H1 (cell line): Measurements from ENCODE around the gene C6orf136. TPM values are rescaled to one million over a fixed set of nuclear protein-coding genes. Genes with fewer than 3 reads are reported as not detected.

ENCODE experiments used
- CTCF ChIA-PET: fragments of 300-600 bp; sonication (Branson Sonifier 250); formaldehyde crosslinking; loops from one replicate; lab custom pipeline; 2021; ENCODE audit not compliant: partially characterized antibody; lab: Charles Lee
- POLR2A ChIA-PET: fragments of 300-600 bp; sonication (Branson Sonifier 250); formaldehyde crosslinking; loops from one replicate; lab custom pipeline; 2021; ENCODE audit warnings: inconsistent platforms; ENCODE audit not compliant: partially characterized antibody; lab: Charles Lee
- DNase-seq, 2 experiments: peaks; one replicate each; pipeline versions ENCODE4 v3.0.0 to v3.0.0-alpha.2; 2010 to 2022; ENCODE audit warnings: low spot score in 2 of 2, low read depth in 1 of 2, mixed read lengths in 1 of 2
- FAIRE-seq: peaks from 2 replicates; lab custom pipeline; 2011; peaks lifted over from hg19 to GRCh38; lab: Jason Lieb, UNC
- H2AFZ ChIP-seq: 2 replicates; pipeline ENCODE4 v1.8.1; 2012; ENCODE audit warnings: low read length, inconsistent platforms
- H2AK5ac ChIP-seq: 2 replicates; pipeline ENCODE4 v1.6.1; 2013; ENCODE audit warnings: low read depth, low read length
- H2BK120ac ChIP-seq: replicated peaks from 2 replicates; pipeline ENCODE3; 2013; ENCODE audit warnings: low read depth, low read length, inconsistent platforms
- H2BK12ac ChIP-seq: 2 replicates; pipeline ENCODE4 v1.6.1; 2013; ENCODE audit warnings: low read depth, low read length
- H2BK15ac ChIP-seq: 2 replicates; pipeline ENCODE4 v1.6.1; 2013; ENCODE audit warnings: low read length
- H2BK20ac ChIP-seq: 2 replicates; pipeline ENCODE4 v1.6.1; 2013; ENCODE audit warnings: low read length
- H2BK5ac ChIP-seq: 2 replicates; pipeline ENCODE4 v1.6.1; 2013; ENCODE audit warnings: low read depth, low read length
- H3K14ac ChIP-seq: 2 replicates; pipeline ENCODE4 v1.6.1; 2013; ENCODE audit warnings: inconsistent platforms; ENCODE audit not compliant: insufficient read length
- H3K18ac ChIP-seq: 2 replicates; pipeline ENCODE4 v1.6.1; 2013; ENCODE audit warnings: low read length; ENCODE audit errors: extremely low read depth
- H3K23ac ChIP-seq: 2 replicates; pipeline ENCODE4 v1.6.1; 2013; ENCODE audit warnings: inconsistent platforms; ENCODE audit not compliant: insufficient read length
- H3K23me2 ChIP-seq: 2 replicates; pipeline ENCODE4 v1.6.1; 2013; ENCODE audit warnings: low read depth, low read length
- H3K27ac ChIP-seq: 2 replicates; pipeline ENCODE4 v1.6.1; 2011; ENCODE audit warnings: low read depth, low read length, inconsistent platforms
- H3K27me3 ChIP-seq, 4 experiments: replicated peaks in 1 of 4; 1 replicate in 1 of 4; 2 replicates in 3 of 4; pipeline versions ENCODE4 v1.6.1 to v1.8.1; 2011 to 2013; ENCODE audit warnings: low read length in 3 of 4, mild to moderate bottlenecking in 3 of 4, inconsistent platforms in 2 of 4, mixed read lengths in 2 of 4, moderate library complexity in 1 of 4; ENCODE audit not compliant: control insufficient read depth in 3 of 4, insufficient read depth in 3 of 4; ENCODE audit errors: extremely low read depth in 1 of 4
- H3K36me3 ChIP-seq, 4 experiments: 2 replicates each; pipeline versions ENCODE4 v1.6.1 to v1.8.1; 2011 to 2013; ENCODE audit warnings: mild to moderate bottlenecking in 4 of 4, low read length in 3 of 4, moderate library complexity in 2 of 4, control low read depth in 1 of 4, inconsistent platforms in 1 of 4; ENCODE audit not compliant: insufficient read depth in 4 of 4, control insufficient read depth in 2 of 4
- H3K4ac ChIP-seq: replicated peaks from 2 replicates; pipeline ENCODE3; 2013; ENCODE audit warnings: low read length, low read depth, mixed read lengths, inconsistent platforms; ENCODE audit not compliant: insufficient read length
- H3K4me1 ChIP-seq, 4 experiments: replicated peaks in 1 of 4; 1 replicate in 1 of 4; 2 replicates in 3 of 4; pipeline versions ENCODE4 v1.6.1 to v1.8.1; 2011 to 2013; ENCODE audit warnings: low read length in 3 of 4, inconsistent platforms in 2 of 4, mixed read lengths in 1 of 4; ENCODE audit not compliant: insufficient read depth in 4 of 4, control insufficient read depth in 3 of 4
- H3K4me2 ChIP-seq, 2 experiments: 2 replicates each; pipeline versions ENCODE4 v1.6.1 to v1.8.1; 2011 to 2013; ENCODE audit warnings: low read depth in 2 of 2, low read length in 2 of 2, control low read depth in 1 of 2, inconsistent platforms in 1 of 2, mild to moderate bottlenecking in 1 of 2; ENCODE audit not compliant: insufficient read depth in 1 of 2
- H3K4me3 ChIP-seq, 4 experiments: fragments of 200-600, 300-600 bp in 1 of 4; sonication (generic), shearing (Covaris generic), sonication (Bioruptor Twin) in 1 of 4; 2 replicates each; pipeline versions ENCODE4 v1.5.1 to v1.8.1; 2011 to 2016; ENCODE audit warnings: low read length in 4 of 4, low read depth in 3 of 4, control low read depth in 2 of 4, inconsistent platforms in 2 of 4, mild to moderate bottlenecking in 2 of 4, mixed read lengths in 1 of 4, moderate library complexity in 1 of 4; ENCODE audit not compliant: insufficient read depth in 2 of 4; ENCODE audit errors: extremely low read depth in 1 of 4
- H3K56ac ChIP-seq: replicated peaks from 2 replicates; pipeline ENCODE3; 2013; ENCODE audit warnings: low read depth, mild to moderate bottlenecking, mixed read lengths, low read length, inconsistent platforms; ENCODE audit not compliant: insufficient read length
- H3K79me1 ChIP-seq: 2 replicates; pipeline ENCODE4 v1.6.1; 2013; ENCODE audit warnings: low read depth, low read length, control low read depth
- H3K79me2 ChIP-seq, 2 experiments: 2 replicates each; pipeline versions ENCODE4 v1.6.1 to v1.8.1; 2012 to 2013; ENCODE audit warnings: low read length in 2 of 2, mild to moderate bottlenecking in 2 of 2, inconsistent platforms in 1 of 2; ENCODE audit not compliant: insufficient read depth in 2 of 2, control insufficient read depth in 1 of 2
- H3K9ac ChIP-seq, 4 experiments: replicated peaks in 1 of 4; 1 replicate in 1 of 4; 2 replicates in 3 of 4; pipeline versions ENCODE4 v1.6.1 to v1.8.1; 2011 to 2013; ENCODE audit warnings: low read depth in 3 of 4, low read length in 3 of 4, control low read depth in 2 of 4, mild to moderate bottlenecking in 2 of 4, moderate library complexity in 2 of 4, inconsistent platforms in 1 of 4; ENCODE audit errors: extremely low read depth in 1 of 4
- H3K9me3 ChIP-seq, 2 experiments: 2 replicates each; pipeline versions ENCODE4 v1.6.1 to v1.8.1; 2012 to 2013; ENCODE audit warnings: mild to moderate bottlenecking in 2 of 2, moderate library complexity in 2 of 2, control low read depth in 1 of 2, inconsistent platforms in 1 of 2, low read depth in 1 of 2, low read length in 1 of 2, mixed read lengths in 1 of 2; ENCODE audit not compliant: insufficient read depth in 2 of 2
- H4K20me1 ChIP-seq, 2 experiments: replicated peaks in 1 of 2; 2 replicates each; pipeline versions ENCODE3 to v1.8.1; 2011 to 2013; ENCODE audit warnings: inconsistent platforms in 2 of 2, low read length in 2 of 2, mild to moderate bottlenecking in 1 of 2; ENCODE audit not compliant: insufficient read depth in 2 of 2, control insufficient read depth in 1 of 2
- H4K5ac ChIP-seq: 2 replicates; pipeline ENCODE4 v1.6.1; 2013; ENCODE audit warnings: low read length, low read depth, mixed read lengths, inconsistent platforms; ENCODE audit not compliant: insufficient read length
- H4K8ac ChIP-seq: 2 replicates; pipeline ENCODE4 v1.8.0; 2013; ENCODE audit warnings: mild to moderate bottlenecking, moderate library complexity, low read length, inconsistent platforms; ENCODE audit not compliant: insufficient read depth; ENCODE audit errors: extremely low read depth
- H4K91ac ChIP-seq: replicated peaks from 2 replicates; pipeline ENCODE3; 2013; ENCODE audit warnings: low read length, mixed read lengths, inconsistent platforms; ENCODE audit not compliant: insufficient read length
- EGR1 ChIP-seq: IDR thresholded peaks from 2 replicates; pipeline ENCODE4 v1.6.1; 2011; ENCODE audit warnings: low read depth, low read length, borderline replicate concordance
- FOSL1 ChIP-seq: IDR thresholded peaks from 2 replicates; pipeline ENCODE4 v1.6.1; 2011; ENCODE audit warnings: mild to moderate bottlenecking, low read depth, low read length, moderate library complexity; ENCODE audit not compliant: insufficient read depth
- NANOG ChIP-seq: IDR thresholded peaks from 2 replicates; pipeline ENCODE4 v1.6.1; 2011; ENCODE audit warnings: low read length, low read depth, mild to moderate bottlenecking, inconsistent platforms; ENCODE audit not compliant: insufficient read depth, poor library complexity, severe bottlenecking
- POU5F1 ChIP-seq: IDR thresholded peaks from 2 replicates; pipeline ENCODE4 v1.6.1; 2011; ENCODE audit warnings: low read depth, mild to moderate bottlenecking, low read length, moderate library complexity
- SIN3A ChIP-seq, 2 experiments: IDR thresholded peaks in 1 of 2; conservative IDR thresholded peaks in 1 of 2; 2 replicates each; pipeline ENCODE4 v1.6.1; 2011 to 2012; ENCODE audit warnings: low read length in 2 of 2, improper control_type of control experiment in 1 of 2, low read depth in 1 of 2, mild to moderate bottlenecking in 1 of 2
- SP4 ChIP-seq: IDR thresholded peaks from 2 replicates; pipeline ENCODE4 v1.6.1; 2012; ENCODE audit warnings: low read length, inconsistent platforms
- SUZ12 ChIP-seq: fragments of 200-600 bp; sonication (generic); IDR thresholded peaks from 2 replicates; pipeline ENCODE4 v1.6.1; 2012; ENCODE audit warnings: mild to moderate bottlenecking, inconsistent platforms, low read length, moderate library complexity, mixed read lengths
- YY1 ChIP-seq: IDR thresholded peaks from 2 replicates; pipeline ENCODE4 v1.6.1; 2011; ENCODE audit warnings: low read depth, mild to moderate bottlenecking, low read length
- WGBS, 2 experiments: shearing (Covaris generic) in 1 of 2; methylation state at CpG; one replicate each; pipeline versions ENCODE4 v1.1.6 to v1.1.7; 2013 to 2015; ENCODE audit warnings: low lambda C conversion rate in 2 of 2, mixed read lengths in 2 of 2, inconsistent platforms in 1 of 2, low coverage in 1 of 2, missing lambda C conversion rate in 1 of 2; ENCODE audit not compliant: insufficient replicate concordance in 2 of 2, insufficient coverage in 1 of 2, insufficient read length in 1 of 2; ENCODE audit errors: extremely low coverage in 1 of 2, missing lambda C conversion rate in 1 of 2; 5-methylcytosine and 5-hydroxymethylcytosine counted together
- polyA plus RNA-seq, 7 experiments: library from polyadenylated mRNA; depleted of rRNA in 3 of 7; stranded (reverse) in 5 of 7; unstranded in 2 of 7; fragments of >200 nt in 5 of 7; fragments of 200-250 nt in 2 of 7; gene quantifications; 1 replicate in 5 of 7; 2 replicates in 1 of 7; 4 replicates in 1 of 7; pipeline versions ENCODE4 v1.2.1 to v1.2.3, GENCODE V29; 2011 to 2013; ENCODE audit warnings: missing spikeins in 2 of 7, mixed read lengths in 2 of 7
- total RNA-seq: library from RNA; stranded (reverse); fragmentation: NEBNext Ultra II Directional; extraction: Animal tissue kit (Norgen Biotek cat#: 25700); gene quantifications from 2 replicates; pipeline ENCODE4 v1.2.1, GENCODE V29; 2021
- TF ChIP-seq, protein P1 (sequence below): IDR thresholded peaks from 2 replicates; pipeline ENCODE4 v1.6.1; 2012; ENCODE audit warnings: inconsistent platforms

The C6orf136 gene
- total and polyA plus RNA-seq, 2 of the 8 experiments (the other 6 are each of a cell fraction or from before 2014, with no cell fraction given): 20.8 to 23.1 TPM

DNA sequence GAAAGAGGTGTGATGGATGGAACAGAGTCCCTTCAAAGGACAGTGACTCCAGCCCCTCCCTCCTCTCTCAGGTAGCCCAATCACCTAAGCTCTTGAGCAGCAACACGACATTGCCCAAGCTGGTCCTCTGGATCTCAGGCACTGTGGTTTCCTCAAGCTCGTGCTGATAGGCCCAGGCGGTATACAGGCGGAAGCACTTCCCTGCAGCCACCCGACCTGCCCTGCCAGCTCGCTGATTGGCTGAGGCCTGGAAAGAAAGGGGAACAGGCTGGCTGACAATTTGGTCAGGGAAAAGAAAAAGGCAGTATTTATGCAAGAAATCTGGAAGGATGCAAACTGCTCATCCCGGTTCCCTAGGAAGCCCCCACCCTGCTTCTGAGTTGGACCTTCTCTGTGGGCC, 9.6 kb downstream of the C6orf136 start:
- Histone ChIP-seq H3K79me2 (no peaks in the 10 kb centered on the region), H3K23ac (no peak overlapping the region), H2BK5ac (no peak overlapping the region), H3K27me3 (no peaks in the 10 kb centered on the region), H3K23me2 (no peaks in the 10 kb centered on the region), H4K20me1 (peaks cover 3 to 6% of the 10 kb centered on the region in 2 experiments), H4K91ac (no peak overlapping the region), H3K56ac (no peak overlapping the region), H3K14ac (no peak overlapping the region), H2BK12ac (no peak overlapping the region), H3K4me1 (no peaks in the 10 kb centered on the region), H3K9me3 (no peaks in the 10 kb centered on the region), H2AK5ac (no peak overlapping the region), H3K4ac (no peak overlapping the region), H3K9ac (no peak overlapping the region), H2BK15ac (no peak overlapping the region), H3K36me3 (peaks cover 16 to 73% (median 62%) of the 10 kb centered on the region in 4 experiments), H3K27ac (no peak overlapping the region), H4K5ac (no peak overlapping the region), H3K79me1 (no peaks in the 10 kb centered on the region), H4K8ac (no peak overlapping the region), H2BK20ac (no peak overlapping the region), H3K4me2 (no peak overlapping the region), H2AFZ (no peak overlapping the region), H3K18ac (no peak overlapping the region), H2BK120ac (no peak overlapping the region), H3K4me3 (no peak overlapping the region)
- WGBS, 2 experiments: 95% methylated on average over 7 of the region's 7 CpGs; no CpG with 5 or more reads in 1 of the 2 experiments
- POLR2A ChIA-PET: interaction anchor here (1.0 to 8.1 kb wide), 9 partner anchors 7 to 67 kb away, joined by 3 to 50 read pairs (median 4); partner anchors contain the start of genes ATAT1, DHX16 and MDC1
- FAIRE-seq: no peak
- no peak for TF ChIP-seq NANOG
- no peak for TF ChIP-seq SP4
- TF ChIP-seq SUZ12: no peak
- no peak for TF ChIP-seq SIN3A (conservative IDR thresholded peaks at IDR 0.05 in 1 of 2, IDR thresholded peaks at IDR 0.05 in 1 of 2; ENCODE audit: low read depth in 1 of 2, low read length in 2 of 2)
- TF ChIP-seq YY1: no peak
- TF ChIP-seq POU5F1: no peak
- no peak for TF ChIP-seq FOSL1
- TF ChIP-seq, protein P1, sequence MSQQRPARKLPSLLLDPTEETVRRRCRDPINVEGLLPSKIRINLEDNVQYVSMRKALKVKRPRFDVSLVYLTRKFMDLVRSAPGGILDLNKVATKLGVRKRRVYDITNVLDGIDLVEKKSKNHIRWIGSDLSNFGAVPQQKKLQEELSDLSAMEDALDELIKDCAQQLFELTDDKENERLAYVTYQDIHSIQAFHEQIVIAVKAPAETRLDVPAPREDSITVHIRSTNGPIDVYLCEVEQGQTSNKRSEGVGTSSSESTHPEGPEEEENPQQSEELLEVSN: no peak
- no peak for TF ChIP-seq EGR1
- DNase-seq: no peak
- CTCF ChIA-PET: interaction anchor here (1.5 to 2.0 kb wide), 2 partner anchors 10 to 13 kb away, joined by 3 to 10 read pairs; no protein-coding TSS in a partner anchor
